Measurements from ENCODE around the gene TFEB. TPM values are rescaled to one million over a fixed set of nuclear protein-coding genes. Genes with fewer than 3 reads are reported as not detected.

Gene TFEB
- total and polyA plus RNA-seq, 4 donors: 1.1 to 6.2 (median 3.8) TPM

GRCh38 chr6:41689171-41690008, 46.0 kb downstream of the TFEB start:
- H3K27ac ChIP-seq (ENCODE audit: low read depth in 1 of 2, low read length in 2 of 2): no peak overlapping the region
- DNase-seq (ENCODE audit: low spot score): no peak
- H3K27me3 ChIP-seq (ENCODE audit: control insufficient read depth in 4 of 4, insufficient read depth in 4 of 4, low read length in 3 of 4): no peaks in the 10 kb centered on the region
- 90% methylated on average over 9 of the region's 9 CpGs for WGBS
- H3K4me1 ChIP-seq (ENCODE audit: control insufficient read depth in 4 of 4, insufficient read depth in 4 of 4, low read length in 3 of 4): no peaks in the 10 kb centered on the region
- H3K9ac ChIP-seq (ENCODE audit: low read depth in 1 of 2, low read length in 2 of 2): no peak overlapping the region
- no peaks in the 10 kb centered on the region for H3K9me3 ChIP-seq (ENCODE audit: control insufficient read depth in 4 of 4, low read length in 3 of 4)
- no peak overlapping the region for H3K4me3 ChIP-seq (ENCODE audit: low read depth in 1 of 3, low read length in 3 of 3)
- H3K36me3 ChIP-seq (ENCODE audit: control insufficient read depth in 4 of 4, insufficient read depth in 3 of 4, low read depth in 1 of 4, low read length in 3 of 4): peaks cover 1 to 31% (median 3%) of the 10 kb centered on the region in 4 donors
- no peak for TF ChIP-seq REST (IDR thresholded peaks at IDR 0.05)
- TF ChIP-seq RAD21 (IDR thresholded peaks at IDR 0.05): no peak

- peaks cover 1 to 31% (median 3%) of the 10 kb centered on the region in 4 donors for H3K36me3 ChIP-seq (ENCODE audit: control insufficient read depth in 4 of 4, insufficient read depth in 3 of 4, low read depth in 1 of 4, low read length in 3 of 4)
- H3K9me3 ChIP-seq (ENCODE audit: control insufficient read depth in 4 of 4, low read length in 3 of 4): no peaks in the 10 kb centered on the region
- WGBS: 95% methylated on average over 5 of the region's 5 CpGs
- H3K4me1 ChIP-seq (ENCODE audit: control insufficient read depth in 4 of 4, insufficient read depth in 4 of 4, low read length in 3 of 4): peaks cover under 1 to 3% (median 1%) of the 10 kb centered on the region in 4 donors
- H3K27ac ChIP-seq (ENCODE audit: low read depth in 1 of 2, low read length in 2 of 2): no peak overlapping the region
- no peaks in the 10 kb centered on the region for H3K27me3 ChIP-seq (ENCODE audit: control insufficient read depth in 4 of 4, insufficient read depth in 4 of 4, low read length in 3 of 4)
- TF ChIP-seq YY1 (IDR thresholded peaks at IDR 0.05) (no peak), CTCF (IDR thresholded peaks at IDR 0.05; ENCODE audit: low read depth, low read length, missing input control) (no peak), ZBTB33 (IDR thresholded peaks at IDR 0.05) (no peak), SP1 (IDR thresholded peaks at IDR 0.05) (no peak), EGR1 (IDR thresholded peaks at IDR 0.05; ENCODE audit: low read depth in 2 of 2) (no peak), RXRA (IDR thresholded peaks at IDR 0.05) (no peak), REST (IDR thresholded peaks at IDR 0.05) (no peak), HNF4G (IDR thresholded peaks at IDR 0.05) (no peak)
- no peak overlapping the region for H3K4me3 ChIP-seq (ENCODE audit: low read depth in 1 of 3, low read length in 3 of 3)
- H3K9ac ChIP-seq (ENCODE audit: low read depth in 1 of 2, low read length in 2 of 2): no peak overlapping the region
- DNase-seq (ENCODE audit: low spot score): no peak
Observed at GRCh38 chr6:41688256-41688965, 47.0 kb downstream of the TFEB start.

All from liver (tissue), 9 donors.